IPS-20b (cell line): ENCODE results near the gene TAF15.

ENCODE experiments used
- H3K27ac ChIP-seq: one replicate; pipeline ENCODE4 v1.5.1; 2013; ENCODE audit warnings: low read length
- H3K27me3 ChIP-seq: 2 replicates; pipeline ENCODE4 v1.6.1; 2013; ENCODE audit warnings: mild to moderate bottlenecking, low read length, inconsistent platforms; ENCODE audit not compliant: insufficient read depth
- H3K36me3 ChIP-seq: 2 replicates; pipeline ENCODE4 v1.6.1; 2013; ENCODE audit warnings: low read depth, mild to moderate bottlenecking, inconsistent platforms, low read length, moderate library complexity; ENCODE audit not compliant: insufficient read depth
- H3K4me1 ChIP-seq: 2 replicates; pipeline ENCODE4 v1.6.1; 2013; ENCODE audit warnings: mild to moderate bottlenecking, control low read depth, inconsistent platforms, low read length, moderate library complexity; ENCODE audit not compliant: insufficient read depth
- H3K4me3 ChIP-seq: 2 replicates; pipeline ENCODE4 v1.5.1; 2013; ENCODE audit warnings: mild to moderate bottlenecking, low read length, inconsistent platforms
- H3K9ac ChIP-seq: 2 replicates; pipeline ENCODE4 v1.6.1; 2013; ENCODE audit warnings: low read depth, mild to moderate bottlenecking, inconsistent platforms, low read length, moderate library complexity
- H3K9me3 ChIP-seq: 2 replicates; pipeline ENCODE4 v1.6.1; 2013; ENCODE audit warnings: mild to moderate bottlenecking, low read depth, low read length, inconsistent platforms; ENCODE audit not compliant: insufficient read depth

Gene TAF15

GRCh38 chr17:35878361-35878760 is 69.1 kb downstream of the TAF15 start:
- H3K9ac ChIP-seq: no peak overlapping the region
- no peaks in the 10 kb centered on the region for H3K9me3 ChIP-seq
- H3K27ac ChIP-seq: no peak overlapping the region
- no peaks in the 10 kb centered on the region for H3K36me3 ChIP-seq
- H3K4me3 ChIP-seq: no peak overlapping the region
- H3K27me3 ChIP-seq: no peaks in the 10 kb centered on the region
- H3K4me1 ChIP-seq: no peaks in the 10 kb centered on the region

GRCh38 chr17:35879773-35880654 is 70.7 kb downstream of the TAF15 start, which contains the start of gene CCL5:
CCL5 (minus strand) TSS chr17:35880360.
- Histone ChIP-seq H3K36me3 (no peaks in the 10 kb centered on the region), H3K27ac (no peak within 1 kb of the TSS), H3K9me3 (no peaks in the 10 kb centered on the region), H3K4me3 (no peak within 1 kb of the TSS), H3K9ac (no peak within 1 kb of the TSS), H3K4me1 (no peaks in the 10 kb centered on the region), H3K27me3 (no peaks in the 10 kb centered on the region)

- H3K9me3 ChIP-seq: no peaks in the 10 kb centered on the region
- no peak overlapping the region for H3K4me3 ChIP-seq
- H3K36me3 ChIP-seq: no peaks in the 10 kb centered on the region
- H3K4me1 ChIP-seq: peaks cover 6% of the 10 kb centered on the region; the same call in 1 of the 2 replicates
- no peak overlapping the region for H3K9ac ChIP-seq
- no peak overlapping the region for H3K27ac ChIP-seq
- no peaks in the 10 kb centered on the region for H3K27me3 ChIP-seq
Observed at GRCh38 chr17:35889241-35889640, 80.0 kb downstream of the TAF15 start.

- Histone ChIP-seq H3K27me3 (no peaks in the 10 kb centered on the region), H3K4me3 (no peak overlapping the region), H3K9me3 (no peaks in the 10 kb centered on the region), H3K27ac (no peak overlapping the region), H3K4me1 (peaks cover 6% of the 10 kb centered on the region; the same call in 1 of the 2 replicates), H3K36me3 (no peaks in the 10 kb centered on the region), H3K9ac (no peak overlapping the region)
Observed at GRCh38 chr17:35889818-35890773, 80.8 kb downstream of the TAF15 start.

- Histone ChIP-seq H3K4me1 (peaks cover 6% of the 10 kb centered on the region; the same call in 1 of the 2 replicates), H3K9ac (no peak overlapping the region), H3K4me3 (no peak overlapping the region), H3K27ac (no peak overlapping the region), H3K27me3 (no peaks in the 10 kb centered on the region), H3K9me3 (no peaks in the 10 kb centered on the region), H3K36me3 (no peaks in the 10 kb centered on the region)
Observed at GRCh38 chr17:35890774-35891155, 81.5 kb downstream of the TAF15 start.

GRCh38 chr17:35891269-35891668 is 82.0 kb downstream of the TAF15 start:
- no peaks in the 10 kb centered on the region for H3K27me3 ChIP-seq
- H3K27ac ChIP-seq: no peak overlapping the region
- H3K4me1 ChIP-seq: peaks cover 6% of the 10 kb centered on the region; the same call in 1 of the 2 replicates
- no peaks in the 10 kb centered on the region for H3K9me3 ChIP-seq
- H3K4me3 ChIP-seq: no peak overlapping the region
- no peaks in the 10 kb centered on the region for H3K36me3 ChIP-seq
- no peak overlapping the region for H3K9ac ChIP-seq

- H3K9ac ChIP-seq: no peak overlapping the region
- no peaks in the 10 kb centered on the region for H3K27me3 ChIP-seq
- no peaks in the 10 kb centered on the region for H3K36me3 ChIP-seq
- peaks cover 6% of the 10 kb centered on the region; the same call in 1 of the 2 replicates for H3K4me1 ChIP-seq
- H3K4me3 ChIP-seq: no peak overlapping the region
- no peaks in the 10 kb centered on the region for H3K9me3 ChIP-seq
- no peak overlapping the region for H3K27ac ChIP-seq
Observed at GRCh38 chr17:35892091-35893035, 83.1 kb downstream of the TAF15 start.

- Histone ChIP-seq H3K27ac (no peak overlapping the region), H3K27me3 (no peaks in the 10 kb centered on the region), H3K4me3 (no peak overlapping the region), H3K9ac (no peak overlapping the region), H3K4me1 (peaks cover 6% of the 10 kb centered on the region; the same call in 1 of the 2 replicates), H3K9me3 (no peaks in the 10 kb centered on the region), H3K36me3 (no peaks in the 10 kb centered on the region)
Observed at GRCh38 chr17:35893751-35894150, 84.5 kb downstream of the TAF15 start.

- H3K9me3 ChIP-seq: no peaks in the 10 kb centered on the region
- H3K27me3 ChIP-seq: no peaks in the 10 kb centered on the region
- H3K36me3 ChIP-seq: no peaks in the 10 kb centered on the region
- H3K27ac ChIP-seq: no peak overlapping the region
- H3K4me1 ChIP-seq: peaks cover 6% of the 10 kb centered on the region; the same call in 1 of the 2 replicates
- H3K4me3 ChIP-seq: no peak overlapping the region
- no peak overlapping the region for H3K9ac ChIP-seq
Observed at GRCh38 chr17:35894206-35894605, 84.9 kb downstream of the TAF15 start.

- no peaks in the 10 kb centered on the region for H3K36me3 ChIP-seq
- H3K27me3 ChIP-seq: no peaks in the 10 kb centered on the region
- no peak overlapping the region for H3K4me3 ChIP-seq
- H3K27ac ChIP-seq: no peak overlapping the region
- H3K9me3 ChIP-seq: no peaks in the 10 kb centered on the region
- no peak overlapping the region for H3K9ac ChIP-seq
- no peaks in the 10 kb centered on the region for H3K4me1 ChIP-seq
Observed at GRCh38 chr17:35895636-35896587, 86.6 kb downstream of the TAF15 start.
